BE2C (cell line): ENCODE results near the gene FAM151A.

Experiments
- DNase-seq: peaks from one replicate; pipeline ENCODE4 v3.0.0-alpha.2; 2020
- H3K27me3 ChIP-seq: fragments of 250-450 bp; sonication (Bioruptor Pico); 2 replicates; pipeline ENCODE4 v1.5.1; 2020; ENCODE audit warnings: mild to moderate bottlenecking
- H3K36me3 ChIP-seq: fragments of 250-450 bp; sonication (Bioruptor Pico); 2 replicates; pipeline ENCODE4 v1.5.1; 2020; ENCODE audit warnings: mild to moderate bottlenecking
- H3K4me1 ChIP-seq: fragments of 250-450 bp; sonication (Bioruptor Pico); 2 replicates; pipeline ENCODE4 v1.5.1; 2020
- H3K4me3 ChIP-seq: 2 replicates; pipeline ENCODE4 v1.5.1; 2011; ENCODE audit warnings: low read depth, low read length
- H3K9me3 ChIP-seq: fragments of 250-450 bp; sonication (Bioruptor Pico); 2 replicates; pipeline ENCODE4 v1.5.1; 2020
- CTCF ChIP-seq: IDR thresholded peaks from 2 replicates; pipeline ENCODE4 v1.5.1; 2012; ENCODE audit warnings: mild to moderate bottlenecking, low read depth, low read length

Gene FAM151A

GRCh38 chr1:54606096-54606989 lies 17.0 kb downstream of the FAM151A start:
- Histone ChIP-seq H3K4me3 (no peak overlapping the region), H3K4me1 (no peaks in the 10 kb centered on the region), H3K27me3 (no peaks in the 10 kb centered on the region), H3K9me3 (no peaks in the 10 kb centered on the region), H3K36me3 (no peaks in the 10 kb centered on the region)
- DNase-seq, result no peak
- no peak for TF ChIP-seq CTCF

- Histone ChIP-seq H3K36me3 (no peaks in the 10 kb centered on the region), H3K4me3 (no peak overlapping the region), H3K4me1 (no peaks in the 10 kb centered on the region), H3K9me3 (no peaks in the 10 kb centered on the region), H3K27me3 (no peaks in the 10 kb centered on the region)
- no peak for DNase-seq
- no peak for TF ChIP-seq CTCF
Observed at GRCh38 chr1:54604572-54605370, 18.6 kb downstream of the FAM151A start.

- Histone ChIP-seq H3K36me3 (no peaks in the 10 kb centered on the region), H3K9me3 (no peaks in the 10 kb centered on the region), H3K4me3 (no peak overlapping the region), H3K27me3 (no peaks in the 10 kb centered on the region), H3K4me1 (no peaks in the 10 kb centered on the region)
- no peak for TF ChIP-seq CTCF
- no peak for DNase-seq
Observed at GRCh38 chr1:54604051-54604450, 19.3 kb downstream of the FAM151A start.

- no peak for DNase-seq
- H3K36me3 ChIP-seq, result no peaks in the 10 kb centered on the region
- H3K9me3 ChIP-seq, result no peaks in the 10 kb centered on the region
- H3K4me3 ChIP-seq, result no peak overlapping the region
- no peaks in the 10 kb centered on the region for H3K4me1 ChIP-seq
- no peaks in the 10 kb centered on the region for H3K27me3 ChIP-seq
- no peak for TF ChIP-seq CTCF
Observed at GRCh38 chr1:54603241-54603640, 20.1 kb downstream of the FAM151A start.

GRCh38 chr1:54602554-54602953 lies 20.8 kb downstream of the FAM151A start:
- Histone ChIP-seq H3K4me1 (no peaks in the 10 kb centered on the region), H3K27me3 (no peaks in the 10 kb centered on the region), H3K36me3 (no peaks in the 10 kb centered on the region), H3K4me3 (no peak overlapping the region), H3K9me3 (no peaks in the 10 kb centered on the region)
- DNase-seq, result no peak
- no peak for TF ChIP-seq CTCF

- DNase-seq, result no peak
- H3K4me3 ChIP-seq, result no peak overlapping the region
- H3K27me3 ChIP-seq, result no peaks in the 10 kb centered on the region
- no peak for TF ChIP-seq CTCF
- H3K9me3 ChIP-seq, result no peaks in the 10 kb centered on the region
- H3K4me1 ChIP-seq, result no peaks in the 10 kb centered on the region
- H3K36me3 ChIP-seq, result no peaks in the 10 kb centered on the region
Observed at GRCh38 chr1:54601730-54602129, 21.6 kb downstream of the FAM151A start.
